ENCODE results near the gene PRKCA. TPM values are rescaled to one million over a fixed set of nuclear protein-coding genes. Genes with fewer than 3 reads are reported as not detected.
A peak's percentile ranks its signal among the peaks of the same experiment; 100 is the strongest.

The PRKCA gene
- total and polyA plus RNA-seq, 10 of the 15 experiments (the other 5 are each of a cell fraction or from before 2014, with no cell fraction given), result 0.11 to 14.6 (median 0.72) TPM

GRCh38 chr17:66468241-66469087, 166.1 kb downstream of the PRKCA start:
- no peak for FAIRE-seq
- no peaks in the 10 kb centered on the region for H3K27me3 ChIP-seq (replicated peaks in 1 of 2; ENCODE audit: control insufficient read depth in 2 of 2, insufficient read depth in 2 of 2, low read length in 1 of 2)
- H3K27ac ChIP-seq (ENCODE audit: control insufficient read depth, insufficient read depth), result 0 out of 2 replicates have a peak overlapping the region, but pooled peaks have one; percentile 15
- ChIA-PET CTCF (interaction anchor here (0.7 to 1.0 kb wide), 2 partner anchors 19 to 37 kb away, joined by 3 read pairs; no protein-coding TSS in a partner anchor), SMC1A (ENCODE audit: uncharacterized antibody, unreplicated experiment) (interaction anchor here (0.6 to 1.6 kb wide), 5 partner anchors 10 to 958 kb away, joined by 3 to 5 read pairs (median 3); no protein-coding TSS in a partner anchor), POLR2A (interaction anchor here (1.1 to 1.3 kb wide), 2 partner anchors 27 kb away, joined by 3 to 4 read pairs; no protein-coding TSS in a partner anchor), RAD21 (ENCODE audit: unreplicated experiment) (interaction anchor here (0.7 to 1.8 kb wide), 7 partner anchors 27 to 1248 kb away, joined by 3 to 6 read pairs (median 3); no protein-coding TSS in a partner anchor)
- peak; percentile 45 for ATAC-seq
- no peaks in the 10 kb centered on the region for H3K9me3 ChIP-seq (replicated peaks; ENCODE audit: control insufficient read depth, insufficient read depth, low read length)
- H3K9ac ChIP-seq (ENCODE audit: control insufficient read depth, insufficient read depth, low read length), result no peak overlapping the region
- DNase-seq (ENCODE audit: low read depth, low spot score), result peak; percentile 1
- no TSS peak for BruUV-seq (replicated peaks)
- peak overlapping the region; percentile 38; the same call in 1 of the 2 replicates for H3K4me2 ChIP-seq (ENCODE audit: control insufficient read depth, insufficient read depth)
- TF ChIP-seq TAF1 (IDR thresholded peaks at IDR 0.05; ENCODE audit: borderline replicate concordance, low read depth, low read length) (no peak), IKZF2 (IDR thresholded peaks at IDR 0.05) (peak; percentile 57 to 64; a peak in 2 of 4 replicates), SMC3 (IDR thresholded peaks at IDR 0.05; ENCODE audit: borderline replicate concordance, low read length) (no peak), SPI1 (IDR thresholded peaks at IDR 0.05; ENCODE audit: borderline replicate concordance, insufficient read depth, low read depth, low read length) (0 out of 2 replicates have a peak, but pooled peaks have one; percentile 14), IKZF1 (conservative IDR thresholded peaks at IDR 0.05) (peak; percentile 49), SREBF1 (IDR thresholded peaks at IDR 0.05; ENCODE audit: low read length) (no peak), RAD51 (IDR thresholded peaks at IDR 0.05) (0 out of 2 replicates have a peak, but pooled peaks have one; percentile 41)
- TF ChIP-seq, protein P1, sequence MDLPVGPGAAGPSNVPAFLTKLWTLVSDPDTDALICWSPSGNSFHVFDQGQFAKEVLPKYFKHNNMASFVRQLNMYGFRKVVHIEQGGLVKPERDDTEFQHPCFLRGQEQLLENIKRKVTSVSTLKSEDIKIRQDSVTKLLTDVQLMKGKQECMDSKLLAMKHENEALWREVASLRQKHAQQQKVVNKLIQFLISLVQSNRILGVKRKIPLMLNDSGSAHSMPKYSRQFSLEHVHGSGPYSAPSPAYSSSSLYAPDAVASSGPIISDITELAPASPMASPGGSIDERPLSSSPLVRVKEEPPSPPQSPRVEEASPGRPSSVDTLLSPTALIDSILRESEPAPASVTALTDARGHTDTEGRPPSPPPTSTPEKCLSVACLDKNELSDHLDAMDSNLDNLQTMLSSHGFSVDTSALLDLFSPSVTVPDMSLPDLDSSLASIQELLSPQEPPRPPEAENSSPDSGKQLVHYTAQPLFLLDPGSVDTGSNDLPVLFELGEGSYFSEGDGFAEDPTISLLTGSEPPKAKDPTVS (IDR thresholded peaks at IDR 0.05; ENCODE audit: low read depth, low read length), result no peak
- 13% methylated on average over 5 of the region's 5 CpGs for WGBS (ENCODE audit: insufficient coverage, insufficient replicate concordance, low lambda C conversion rate, missing lambda C conversion rate)
- H4K20me1 ChIP-seq (ENCODE audit: control insufficient read depth, insufficient read depth), result no peaks in the 10 kb centered on the region
- in situ Hi-C loops (cut with MboI), result no loop called here
- H3K36me3 ChIP-seq (ENCODE audit: control insufficient read depth in 2 of 2, insufficient read depth in 2 of 2, low read length in 1 of 2), result no peaks in the 10 kb centered on the region
- peaks cover 25% of the 10 kb centered on the region for H3K4me1 ChIP-seq (ENCODE audit: control insufficient read depth, insufficient read depth, low read length)
- intact Hi-C loops (cut with micrococcal nuclease; ENCODE audit: unreplicated experiment), result loop anchor here (5.0 kb wide), 1 partner anchor 74 kb away; no protein-coding TSS in a partner anchor
- H2AFZ ChIP-seq (ENCODE audit: control insufficient read depth, low read depth, low read length), result no peak overlapping the region
- H3K4me3 ChIP-seq, result no peak overlapping the region
- no peaks in the 10 kb centered on the region for H3K79me2 ChIP-seq (ENCODE audit: control insufficient read depth, insufficient read depth, low read length)

Measured in GM12878 (cell line).